ES-I3 (cell line): ENCODE results near the gene FZD4.
"Not testable (repeated sequence)": the region's sequence is repeated elsewhere in the genome, so short reads cannot be mapped to it uniquely, and the experiment has no call there.

Experiments
- H3K36me3 ChIP-seq: 2 replicates; pipeline ENCODE4 v1.6.1; 2013; ENCODE audit warnings: mild to moderate bottlenecking, low read length, control low read depth, moderate library complexity; ENCODE audit not compliant: insufficient read depth
- H3K4me1 ChIP-seq: 2 replicates; pipeline ENCODE4 v1.6.1; 2013; ENCODE audit warnings: mild to moderate bottlenecking, control low read depth, low read length; ENCODE audit not compliant: insufficient read depth
- H3K9ac ChIP-seq: 2 replicates; pipeline ENCODE4 v1.6.1; 2013; ENCODE audit warnings: low read depth, mild to moderate bottlenecking, low read length, moderate library complexity
- H3K9me3 ChIP-seq: 2 replicates; pipeline ENCODE4 v1.6.1; 2013; ENCODE audit warnings: mild to moderate bottlenecking, low read length, moderate library complexity; ENCODE audit not compliant: control insufficient read depth, insufficient read depth

Gene FZD4

DNA sequence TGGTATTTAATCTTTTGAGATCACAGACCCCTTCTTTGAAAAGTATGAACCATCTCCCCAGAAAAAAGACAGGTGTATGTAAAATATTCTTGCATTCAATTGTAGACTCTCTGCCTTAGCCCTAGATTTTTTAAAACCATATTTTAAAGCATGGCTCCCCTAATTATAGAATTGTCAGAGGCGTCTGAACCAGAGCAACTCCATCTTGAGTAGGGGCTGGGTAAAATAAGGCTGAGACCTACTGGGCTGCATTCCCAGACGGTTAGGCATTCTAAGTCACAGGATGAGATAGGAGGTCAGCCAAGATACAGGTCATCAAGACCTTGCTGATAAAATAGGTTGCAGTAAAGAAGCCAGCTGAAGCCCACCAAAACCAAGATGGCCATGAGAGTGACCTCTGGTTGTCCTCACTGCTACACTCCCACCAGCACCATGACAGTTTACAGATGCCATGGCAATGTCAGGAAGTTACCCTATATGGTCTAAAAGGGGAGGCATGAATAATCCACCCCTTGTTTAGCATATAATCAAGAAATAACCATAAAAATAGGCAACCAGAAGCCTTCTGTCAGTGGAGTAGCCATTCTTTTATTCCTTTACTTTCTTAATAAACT lies 17.9 kb downstream of the FZD4 start:
- H3K4me1 ChIP-seq: peaks cover 41% of the 10 kb centered on the region
- not testable (repeated sequence) for H3K9me3 ChIP-seq, H3K36me3 ChIP-seq, H3K9ac ChIP-seq

DNA sequence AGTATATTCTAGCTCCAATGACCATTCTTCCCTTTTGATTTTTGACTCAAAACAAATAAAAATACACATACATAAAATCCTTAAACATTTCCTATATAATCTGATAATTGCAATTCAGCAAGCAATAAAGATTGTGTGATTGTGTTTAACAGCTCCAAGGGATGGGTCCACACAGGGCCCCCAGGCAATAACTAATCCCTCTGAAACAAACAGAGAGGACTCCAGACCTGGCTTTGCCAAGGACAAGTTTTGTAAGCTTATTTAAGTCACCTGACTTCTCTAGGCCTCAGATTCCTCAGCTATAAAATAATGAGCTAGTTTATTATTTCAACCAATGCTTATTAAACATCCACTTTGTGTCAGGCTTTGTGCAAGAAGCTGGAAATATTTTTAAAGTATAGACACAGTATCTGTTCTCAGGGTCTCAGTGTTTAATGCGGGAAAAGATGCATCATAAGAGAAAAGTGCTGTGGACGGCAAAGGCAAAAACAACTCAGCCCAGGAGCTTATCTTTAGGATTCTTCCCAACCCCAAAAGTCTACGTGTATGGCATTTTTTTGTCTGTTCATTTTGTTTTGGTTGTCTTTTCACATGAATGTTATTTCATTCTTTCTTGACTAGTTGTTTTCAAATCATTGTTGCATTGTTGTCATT lies 20.1 kb downstream of the FZD4 start:
- H3K36me3 ChIP-seq: no peaks in the 10 kb centered on the region
- no peak overlapping the region for H3K9ac ChIP-seq
- peaks cover 43% of the 10 kb centered on the region for H3K4me1 ChIP-seq
- no peaks in the 10 kb centered on the region for H3K9me3 ChIP-seq

DNA sequence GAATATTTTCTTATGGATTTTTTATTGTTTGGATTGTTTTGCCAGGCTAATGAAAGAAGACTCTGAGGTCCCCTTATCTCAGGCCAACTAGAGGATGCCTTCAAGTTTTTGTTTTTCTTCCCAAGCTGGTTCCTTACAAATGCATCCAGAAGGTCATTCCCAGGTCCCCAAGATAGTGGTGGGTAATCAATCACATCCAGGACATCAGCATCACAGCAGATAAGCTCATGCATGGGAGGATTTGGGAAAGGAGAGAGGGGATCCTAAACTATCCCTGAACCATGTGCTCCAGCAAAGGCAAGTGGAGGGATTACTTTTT lies 20.7 kb downstream of the FZD4 start:
- no peak overlapping the region for H3K9ac ChIP-seq
- H3K4me1 ChIP-seq: peaks cover 40% of the 10 kb centered on the region
- H3K36me3 ChIP-seq: no peaks in the 10 kb centered on the region
- no peaks in the 10 kb centered on the region for H3K9me3 ChIP-seq

DNA sequence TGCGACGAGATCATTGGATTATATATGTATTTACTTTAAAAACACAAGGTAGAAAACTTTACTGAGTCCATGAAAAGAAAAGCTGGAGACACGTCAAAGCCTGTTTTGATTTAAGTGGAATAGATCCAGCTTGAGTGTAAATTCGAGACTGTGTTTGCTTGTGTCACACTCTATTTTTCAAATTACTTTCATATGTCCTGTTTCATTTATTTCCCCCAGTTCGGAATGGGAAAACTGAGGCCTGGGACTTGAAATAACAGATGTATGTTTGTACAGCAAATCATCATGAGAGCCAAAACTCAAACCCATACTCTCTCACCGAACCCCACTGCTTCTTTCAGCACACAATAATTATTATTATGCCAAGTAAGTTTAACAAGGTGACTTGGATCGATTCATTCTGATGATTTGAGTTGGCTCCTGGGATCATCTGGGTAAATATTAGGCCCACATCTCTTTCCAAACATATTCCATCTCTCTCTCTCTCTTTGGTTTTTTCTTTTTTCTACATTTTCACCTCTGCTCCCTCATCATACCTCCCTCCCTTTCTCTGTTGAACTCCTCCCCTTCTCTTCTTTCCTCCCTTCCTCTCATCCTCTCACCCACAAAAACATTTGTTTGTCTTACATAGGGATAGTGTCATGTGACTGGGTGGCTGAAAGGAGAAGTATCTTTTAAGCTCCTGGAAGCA lies 21.2 kb downstream of the FZD4 start:
- Histone ChIP-seq H3K9ac (no peak overlapping the region), H3K36me3 (no peaks in the 10 kb centered on the region), H3K9me3 (no peaks in the 10 kb centered on the region), H3K4me1 (peaks cover 39% of the 10 kb centered on the region)

DNA sequence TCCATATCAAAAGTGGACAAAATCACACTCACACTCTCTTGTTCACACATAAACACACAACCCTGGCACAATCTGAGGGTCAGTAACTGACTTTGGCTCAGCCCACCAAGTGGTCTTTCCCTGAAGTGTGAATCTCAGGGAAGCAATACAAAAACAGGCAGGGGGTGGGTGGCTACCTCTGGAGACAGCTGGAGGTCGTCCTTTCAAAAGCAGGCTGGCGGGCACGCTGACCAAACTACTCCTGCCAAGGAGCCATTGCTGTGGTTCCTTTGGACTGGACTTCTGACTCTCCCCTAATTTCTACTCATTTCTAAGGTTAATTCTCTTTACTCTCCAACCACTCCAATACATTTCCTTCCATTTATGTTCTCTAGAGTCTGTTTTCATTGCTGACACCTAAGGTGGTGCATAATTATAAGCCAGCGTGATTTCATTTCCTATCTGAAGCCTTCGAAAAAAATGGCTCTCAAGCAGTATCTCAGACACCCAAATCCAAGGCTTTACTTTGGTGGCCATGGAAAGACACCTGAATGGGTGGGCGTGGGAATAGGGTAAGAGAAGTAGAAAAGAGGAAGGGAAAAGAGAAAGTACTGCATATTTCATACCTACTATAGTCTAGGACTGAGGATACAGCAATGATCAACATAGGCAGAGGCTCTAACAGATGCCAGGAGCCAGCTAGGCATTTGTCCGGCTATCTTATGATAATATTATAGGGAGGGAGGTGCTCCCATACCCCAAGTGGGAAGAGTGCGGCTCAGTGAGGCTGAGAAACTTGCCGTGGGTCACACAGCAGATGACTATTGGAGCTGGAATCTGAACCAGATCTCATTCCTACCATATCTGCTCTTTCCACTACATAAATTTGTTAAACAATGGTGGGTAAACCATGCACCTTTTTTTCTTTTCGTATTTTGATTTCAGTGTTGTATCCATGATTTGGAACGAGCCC lies 22.0 kb downstream of the FZD4 start:
- Histone ChIP-seq H3K9ac (no peak overlapping the region), H3K4me1 (peaks cover 35% of the 10 kb centered on the region), H3K9me3 (no peaks in the 10 kb centered on the region), H3K36me3 (no peaks in the 10 kb centered on the region)

DNA sequence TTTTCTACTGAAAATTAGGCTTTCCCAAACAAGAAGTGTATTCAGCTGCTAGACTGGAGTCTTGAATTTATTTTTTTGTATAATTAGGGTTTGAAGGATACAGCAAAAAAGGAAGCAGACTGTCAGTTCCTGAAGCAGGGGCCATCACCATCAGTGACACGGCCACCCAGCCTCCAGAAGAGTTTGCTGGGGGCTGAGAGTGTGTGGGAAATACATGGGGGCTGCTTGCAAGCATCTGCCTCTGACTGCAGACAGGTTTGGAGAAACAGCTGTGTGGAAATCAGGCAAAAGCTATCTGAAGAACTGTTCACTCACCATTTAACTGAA lies 23.0 kb downstream of the FZD4 start:
- Histone ChIP-seq H3K4me1 (peaks cover 35% of the 10 kb centered on the region), H3K36me3 (no peaks in the 10 kb centered on the region), H3K9ac (no peak overlapping the region), H3K9me3 (no peaks in the 10 kb centered on the region)

DNA sequence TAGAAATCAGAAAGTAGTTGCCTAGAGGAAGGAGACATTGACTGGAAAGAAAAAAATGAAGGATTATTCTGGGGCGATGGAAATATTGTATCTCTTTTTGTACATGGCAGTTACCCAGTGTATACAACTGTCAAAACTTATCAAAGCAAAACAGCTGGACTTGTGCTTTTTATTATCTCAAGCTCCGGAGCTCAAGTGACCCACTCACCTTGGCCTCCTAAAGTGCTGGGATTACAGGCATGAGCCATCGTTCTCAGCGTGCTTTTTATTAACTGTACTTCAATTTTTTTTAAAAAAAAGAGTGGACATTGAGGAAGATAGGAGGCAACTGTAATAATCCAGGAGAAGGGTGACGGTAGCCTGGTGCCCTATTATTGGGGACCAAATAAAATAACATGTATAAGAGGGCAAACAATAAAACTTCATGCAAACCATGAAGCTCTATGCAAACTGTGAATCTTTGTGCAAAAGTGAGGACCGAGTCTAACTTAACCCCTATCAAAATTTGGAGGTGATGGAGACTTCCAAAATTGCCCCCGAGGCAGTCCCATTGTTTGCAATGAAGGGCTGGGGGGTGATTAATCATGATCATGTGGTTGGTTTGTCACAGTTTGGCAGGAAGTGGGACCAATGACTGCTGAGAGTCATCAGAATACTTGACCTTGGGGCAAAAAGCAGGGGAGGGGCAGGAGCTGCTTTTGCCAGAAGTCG lies 23.5 kb downstream of the FZD4 start:
- Histone ChIP-seq H3K4me1 (peaks cover 35% of the 10 kb centered on the region), H3K36me3 (no peaks in the 10 kb centered on the region), H3K9ac (no peak overlapping the region)

DNA sequence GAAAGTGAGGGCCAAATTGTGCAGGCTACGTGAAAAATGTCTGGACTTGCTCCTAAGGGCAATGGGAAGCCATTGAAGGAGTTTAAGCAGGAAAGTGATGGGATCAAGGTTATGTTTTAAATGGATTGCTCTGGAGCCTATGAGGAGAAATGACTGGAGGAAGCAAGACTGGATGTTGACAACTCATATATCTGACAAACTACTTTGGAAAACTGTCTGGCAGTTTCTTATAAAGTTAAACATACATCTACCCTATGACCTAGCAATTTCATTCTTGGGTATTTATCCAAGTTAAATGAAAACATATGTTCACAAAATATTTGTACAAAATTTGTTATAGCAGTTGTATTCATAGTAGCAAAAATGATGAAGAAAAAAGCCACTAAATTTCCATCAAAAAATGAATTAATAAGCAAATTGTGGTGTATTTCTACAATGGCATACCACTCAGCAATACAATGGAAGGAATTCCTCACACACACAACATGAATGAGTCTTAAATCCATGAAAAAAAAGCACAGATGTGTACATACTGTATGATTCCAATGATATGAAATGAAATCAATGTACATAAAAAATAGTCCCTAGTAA lies 24.1 kb downstream of the FZD4 start:
- Histone ChIP-seq H3K9me3 (no peaks in the 10 kb centered on the region), H3K4me1 (peaks cover 35% of the 10 kb centered on the region), H3K36me3 (no peaks in the 10 kb centered on the region), H3K9ac (no peak overlapping the region)

More for the DNA sequence above, 23.5 kb downstream of the FZD4 start:
- H3K9me3 ChIP-seq: no peaks in the 10 kb centered on the region

DNA sequence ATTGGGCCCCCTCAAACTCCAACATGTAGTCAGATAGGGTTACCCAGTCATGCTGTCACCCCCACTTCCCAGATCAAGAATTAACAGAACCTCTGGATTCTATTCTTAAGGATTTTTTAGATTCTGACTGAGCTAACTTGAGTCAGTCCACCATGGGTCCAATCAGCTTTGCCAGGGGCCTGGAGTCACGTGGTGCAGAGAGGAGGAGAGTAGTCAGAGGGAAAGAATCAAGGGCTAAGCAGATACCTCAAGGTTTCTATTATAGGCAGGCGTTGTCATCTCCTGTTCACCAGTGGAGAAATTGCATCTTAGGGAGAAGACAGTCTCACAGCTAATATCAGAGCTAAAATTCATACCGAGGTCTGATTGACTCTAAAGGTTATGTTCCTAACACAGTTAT lies 28.2 kb downstream of the FZD4 start:
- Histone ChIP-seq H3K4me1 (peaks cover 20% of the 10 kb centered on the region), H3K36me3 (no peaks in the 10 kb centered on the region), H3K9ac (no peak overlapping the region)

DNA sequence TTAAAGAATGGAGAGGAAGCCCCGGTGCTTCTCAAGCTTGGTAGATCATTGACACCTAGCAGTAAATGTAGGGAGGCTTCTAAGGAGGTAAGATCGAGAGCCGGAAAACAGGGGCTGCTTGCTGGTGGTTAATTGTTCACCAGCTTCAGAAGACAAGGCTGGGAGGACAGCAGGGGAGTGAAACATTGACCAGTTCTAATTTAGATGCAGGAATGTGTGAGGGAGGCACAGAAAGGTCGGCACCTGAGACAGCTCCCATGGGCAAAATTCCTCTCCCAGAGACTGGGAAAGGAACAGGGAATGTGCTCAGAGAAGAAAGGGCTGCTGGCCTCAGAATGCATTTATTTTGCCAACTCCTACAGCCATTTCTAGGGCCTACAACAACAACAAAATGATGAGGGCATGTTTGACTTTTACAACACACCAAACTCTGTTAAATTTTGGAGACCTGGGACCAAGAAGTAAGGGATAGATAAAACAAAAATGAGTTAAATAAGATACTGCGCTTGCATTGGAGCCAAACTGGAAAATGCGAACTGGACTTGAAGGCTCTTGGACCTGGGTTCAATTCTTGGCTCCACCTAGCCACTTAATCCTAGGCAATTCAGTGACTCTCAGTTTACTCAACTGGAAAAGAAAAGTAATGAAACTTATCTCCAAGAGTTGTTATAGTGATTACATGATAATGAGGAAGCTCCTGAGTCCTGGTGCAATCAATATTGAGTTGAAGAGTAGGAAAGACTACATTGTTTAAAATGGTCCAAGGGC lies 31.0 kb downstream of the FZD4 start:
- Histone ChIP-seq H3K9me3 (no peaks in the 10 kb centered on the region), H3K36me3 (no peaks in the 10 kb centered on the region), H3K9ac (no peak overlapping the region), H3K4me1 (peaks cover 14% of the 10 kb centered on the region)

More for the DNA sequence above, 28.2 kb downstream of the FZD4 start:
- H3K9me3 ChIP-seq: no peaks in the 10 kb centered on the region

DNA sequence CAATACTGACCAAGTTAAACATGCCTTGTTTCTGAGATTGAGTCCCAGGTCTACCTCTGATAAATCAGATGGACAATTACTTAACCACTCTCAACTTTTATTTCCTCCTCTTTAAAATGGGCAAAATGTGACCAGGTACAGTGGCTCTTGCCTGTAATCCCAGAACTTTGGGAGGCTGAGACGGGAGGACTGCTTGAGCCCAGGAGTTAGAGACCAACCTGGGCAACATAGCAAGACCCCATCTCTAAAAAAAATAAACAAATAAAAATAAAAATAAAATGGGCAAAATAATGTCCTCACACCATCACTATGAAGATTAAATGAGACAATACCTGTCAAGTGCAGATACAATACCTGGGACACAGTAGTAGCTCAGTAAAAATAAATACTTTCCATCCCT lies 33.0 kb downstream of the FZD4 start:
- Histone ChIP-seq H3K36me3 (no peaks in the 10 kb centered on the region), H3K9me3 (no peaks in the 10 kb centered on the region), H3K4me1 (peaks cover 14% of the 10 kb centered on the region), H3K9ac (no peak overlapping the region)

DNA sequence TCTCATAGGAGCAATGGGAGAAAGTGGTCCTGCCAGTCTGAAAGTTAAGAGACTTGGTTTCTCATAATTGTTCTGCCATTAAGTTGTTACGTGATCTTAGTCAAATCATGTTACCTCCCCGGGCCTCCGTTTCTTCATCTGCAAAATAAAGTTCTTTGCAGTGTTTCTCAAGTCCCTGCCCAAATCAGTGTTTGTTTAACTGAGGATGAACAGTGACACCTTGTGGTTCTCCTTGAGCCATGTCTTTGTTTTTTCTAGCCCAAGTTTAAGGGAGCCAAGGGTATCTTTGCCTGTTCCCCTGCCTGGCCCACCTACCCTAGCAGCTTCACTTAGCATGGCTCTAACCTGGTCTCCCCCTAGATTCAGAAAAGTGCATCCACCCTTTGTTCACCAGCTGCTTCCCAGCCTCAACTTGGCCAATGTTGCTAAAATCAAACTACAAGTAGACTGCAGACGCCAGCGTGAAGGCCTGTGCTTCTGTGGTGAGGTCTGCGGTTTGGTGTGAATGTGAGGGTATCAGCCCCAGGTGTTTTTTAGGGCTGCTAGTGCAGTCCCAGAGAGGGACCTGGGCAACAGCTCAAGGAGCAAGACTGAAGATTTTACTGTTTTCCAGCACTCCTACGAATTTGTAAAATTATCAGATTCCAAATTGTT lies 35.5 kb downstream of the FZD4 start:
- no peak overlapping the region for H3K9ac ChIP-seq

DNA sequence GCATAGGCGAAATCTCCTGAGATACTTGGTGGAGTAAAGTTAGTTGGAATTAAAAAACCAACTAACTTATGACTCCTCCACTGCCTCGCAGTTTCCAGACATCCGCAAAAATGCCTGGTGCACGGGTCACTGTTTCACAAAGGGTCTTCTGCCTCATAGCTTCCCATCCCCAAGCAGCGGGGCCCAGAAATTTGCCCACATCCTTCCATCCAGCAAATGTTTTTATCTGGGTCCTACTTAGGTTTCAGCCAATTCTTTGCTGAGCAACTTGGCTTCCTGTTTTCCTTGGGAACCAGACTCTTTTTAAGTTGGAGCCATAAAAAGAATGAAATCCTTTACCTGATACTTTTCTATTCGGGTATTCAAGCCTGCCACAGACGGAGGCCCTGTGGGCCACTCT lies 36.2 kb downstream of the FZD4 start:
- Histone ChIP-seq H3K9me3 (no peaks in the 10 kb centered on the region), H3K9ac (no peak overlapping the region), H3K4me1 (peaks cover 13% of the 10 kb centered on the region), H3K36me3 (no peaks in the 10 kb centered on the region)

More for the DNA sequence above, 35.5 kb downstream of the FZD4 start:
- H3K9me3 ChIP-seq: no peaks in the 10 kb centered on the region
- peaks cover 18% of the 10 kb centered on the region for H3K4me1 ChIP-seq
- H3K36me3 ChIP-seq: no peaks in the 10 kb centered on the region
